ENCODE measurements around the gene AP3S2.
"Not testable (repeated sequence)": the region's sequence is repeated elsewhere in the genome, so short reads cannot be mapped to it uniquely, and the experiment has no call there.

AP3S2 gene

GRCh38 chr15:89802986-89803824 is 90.6 kb downstream of the AP3S2 start:
- Mint-ChIP-seq H3K27ac (no peak overlapping the region), H3K9me3 (no peaks in the 10 kb centered on the region), H3K27me3 (peaks cover 9% of the 10 kb centered on the region), H3K4me1 (ENCODE audit: low read depth) (no peaks in the 10 kb centered on the region), H3K4me3 (no peak overlapping the region), H3K36me3 (ENCODE audit: low read depth) (no peaks in the 10 kb centered on the region)
- DNase-seq: no peak

DNA sequence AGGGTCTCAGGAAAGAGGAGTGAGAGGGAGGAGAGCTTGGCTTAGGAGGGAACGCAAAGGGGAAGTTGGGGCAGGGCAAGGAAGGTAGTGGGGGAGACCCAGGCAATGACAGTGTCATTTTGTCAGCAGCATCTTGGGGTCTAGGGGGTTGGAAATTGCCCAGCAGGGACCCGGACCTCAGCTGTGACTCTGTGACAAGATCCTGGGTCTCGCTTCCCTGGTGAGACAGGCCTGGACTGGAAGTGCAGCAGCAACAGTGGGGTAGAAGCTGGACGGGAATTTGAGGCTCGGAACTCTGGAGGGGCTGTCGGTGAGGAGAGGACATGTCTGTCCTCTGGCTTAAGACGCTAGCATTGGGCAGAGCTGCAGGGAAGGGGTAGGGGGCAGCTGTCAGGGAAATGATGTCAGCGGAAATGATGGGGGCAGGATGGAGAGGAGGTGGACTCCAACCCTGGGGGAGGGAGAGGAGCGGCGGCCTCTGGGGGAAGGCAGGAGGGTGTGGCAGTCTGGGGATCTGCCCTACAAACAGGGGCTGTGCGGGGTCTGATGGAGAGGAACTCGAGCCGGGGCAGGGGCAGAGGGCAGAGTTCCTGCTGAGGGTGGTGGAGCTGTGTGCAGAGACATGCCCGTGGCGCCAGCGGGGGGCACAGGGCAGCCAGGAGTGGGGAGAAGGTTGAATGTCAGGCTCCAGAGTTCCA is 91.4 kb downstream of the AP3S2 start:
- H3K27ac Mint-ChIP-seq: no peak overlapping the region
- H3K36me3 Mint-ChIP-seq (ENCODE audit: low read depth): no peaks in the 10 kb centered on the region
- no peak overlapping the region for H3K4me3 Mint-ChIP-seq

GRCh38 chr15:89801471-89802195 is 92.2 kb downstream of the AP3S2 start:
- H3K36me3 Mint-ChIP-seq (ENCODE audit: low read depth): no peaks in the 10 kb centered on the region
- no peak overlapping the region for H3K27ac Mint-ChIP-seq
- no peak overlapping the region for H3K4me3 Mint-ChIP-seq
- H3K4me1 Mint-ChIP-seq (ENCODE audit: low read depth): no peaks in the 10 kb centered on the region
- no peak for DNase-seq
- peaks cover 9% of the 10 kb centered on the region for H3K27me3 Mint-ChIP-seq
- H3K9me3 Mint-ChIP-seq: peaks cover 2% of the 10 kb centered on the region

More for the DNA sequence above, 91.4 kb downstream of the AP3S2 start:
- Mint-ChIP-seq H3K4me1 (ENCODE audit: low read depth) (no peaks in the 10 kb centered on the region), H3K9me3 (peaks cover under 1% of the 10 kb centered on the region), H3K27me3 (peaks cover 9% of the 10 kb centered on the region)
- no peak for DNase-seq

- H3K36me3 Mint-ChIP-seq (ENCODE audit: low read depth): no peaks in the 10 kb centered on the region
- no peak overlapping the region for H3K4me3 Mint-ChIP-seq
- DNase-seq: no peak
- H3K27me3 Mint-ChIP-seq: peaks cover 9% of the 10 kb centered on the region
- H3K4me1 Mint-ChIP-seq (ENCODE audit: low read depth): no peaks in the 10 kb centered on the region
- H3K27ac Mint-ChIP-seq: no peak overlapping the region
- peaks cover 2% of the 10 kb centered on the region for H3K9me3 Mint-ChIP-seq
Measured at GRCh38 chr15:89799918-89800498, 93.8 kb downstream of the AP3S2 start.

- Mint-ChIP-seq H3K36me3 (ENCODE audit: low read depth) (no peaks in the 10 kb centered on the region), H3K4me3 (no peak overlapping the region), H3K27me3 (peaks cover 9% of the 10 kb centered on the region), H3K9me3 (peaks cover 2% of the 10 kb centered on the region), H3K4me1 (ENCODE audit: low read depth) (no peaks in the 10 kb centered on the region), H3K27ac (no peak overlapping the region)
- DNase-seq: no peak
Measured at GRCh38 chr15:89799011-89799911, 94.5 kb downstream of the AP3S2 start.

GRCh38 chr15:89797678-89798201 is 96.1 kb downstream of the AP3S2 start:
- Mint-ChIP-seq H3K4me3 (no peak overlapping the region), H3K27ac (no peak overlapping the region), H3K9me3 (peaks cover 2% of the 10 kb centered on the region), H3K36me3 (ENCODE audit: low read depth) (no peaks in the 10 kb centered on the region), H3K4me1 (ENCODE audit: low read depth) (no peaks in the 10 kb centered on the region), H3K27me3 (peaks cover 12% of the 10 kb centered on the region)
- no peak for DNase-seq

- Mint-ChIP-seq H3K27ac (no peak overlapping the region), H3K36me3 (ENCODE audit: low read depth) (no peaks in the 10 kb centered on the region), H3K4me1 (ENCODE audit: low read depth) (no peaks in the 10 kb centered on the region), H3K4me3 (no peak overlapping the region), H3K27me3 (peaks cover 7% of the 10 kb centered on the region), H3K9me3 (peaks cover 2% of the 10 kb centered on the region)
- DNase-seq: no peak
Measured at GRCh38 chr15:89795996-89796395, 97.8 kb downstream of the AP3S2 start.

DNA sequence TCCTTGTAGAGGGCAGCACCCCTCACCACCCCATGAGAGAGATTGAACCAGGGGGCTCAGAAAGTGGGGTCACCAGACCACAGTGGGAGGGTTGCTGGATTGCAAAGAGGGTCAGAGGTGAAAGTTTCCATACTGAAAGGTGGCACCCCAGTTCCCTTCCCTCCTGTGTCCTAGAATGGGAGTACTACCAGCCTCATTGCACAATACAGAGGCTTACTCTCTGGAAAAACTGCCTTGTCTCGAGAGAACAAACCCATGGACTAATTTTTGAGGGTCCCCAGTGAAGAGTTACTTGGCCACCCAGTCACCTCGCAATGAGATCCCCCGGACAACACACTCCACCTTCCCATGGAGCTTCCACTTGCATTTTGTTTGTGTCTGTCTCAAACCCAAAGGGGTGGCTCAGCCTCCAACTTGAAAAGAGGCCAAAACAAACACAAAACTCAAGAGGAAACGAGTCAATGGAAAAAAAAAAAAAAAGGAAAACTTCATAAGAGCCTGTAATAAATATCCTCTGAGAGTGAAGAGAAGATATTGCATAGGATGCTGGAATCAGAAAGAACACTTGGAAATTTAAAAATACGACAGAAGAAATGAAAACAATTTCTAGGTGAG is 99.1 kb downstream of the AP3S2 start:
- H3K4me1 Mint-ChIP-seq (ENCODE audit: low read depth): no peaks in the 10 kb centered on the region
- no peaks in the 10 kb centered on the region for H3K36me3 Mint-ChIP-seq (ENCODE audit: low read depth)
- H3K27ac Mint-ChIP-seq: no peak overlapping the region
- no peak for DNase-seq
- H3K27me3 Mint-ChIP-seq: peaks cover 6% of the 10 kb centered on the region
- H3K4me3 Mint-ChIP-seq: no peak overlapping the region
- peaks cover 2% of the 10 kb centered on the region for H3K9me3 Mint-ChIP-seq

DNA sequence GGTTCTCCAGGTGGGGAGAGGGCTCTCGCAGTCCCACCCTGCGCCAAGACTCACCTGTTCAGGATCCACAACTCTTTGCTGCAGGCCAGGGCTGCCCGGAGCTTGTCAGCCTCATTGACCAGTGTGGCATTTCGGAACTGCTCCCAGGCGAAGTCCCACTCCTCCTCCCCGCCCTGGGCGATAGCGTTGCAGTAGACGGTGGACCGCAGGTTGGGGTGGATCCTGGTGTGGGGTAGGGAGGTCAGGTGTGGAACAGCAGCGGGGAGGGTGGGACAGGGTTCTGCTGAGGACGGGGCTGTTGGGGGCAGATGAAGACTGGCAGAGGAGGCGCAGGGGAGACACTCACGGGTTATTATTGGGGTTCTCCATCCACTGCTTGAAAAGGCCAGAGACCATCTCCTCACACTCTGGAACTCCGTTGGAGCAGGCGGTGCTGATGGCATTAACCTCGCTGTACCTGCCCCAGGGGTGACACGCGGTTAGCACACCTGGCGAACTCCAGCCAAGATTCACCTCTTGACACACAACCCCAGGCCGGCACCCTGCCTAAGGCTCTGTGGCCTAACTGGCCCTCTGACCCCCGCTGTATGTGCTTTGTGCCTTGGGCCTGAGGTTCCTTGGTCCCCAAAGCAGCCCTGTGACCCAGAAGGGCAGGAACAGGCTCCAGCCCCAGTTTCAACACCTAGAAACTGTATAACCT is 101.5 kb downstream of the AP3S2 start:
- H3K27me3 Mint-ChIP-seq: peaks cover 9% of the 10 kb centered on the region
- no peak for DNase-seq
- H3K27ac Mint-ChIP-seq: no peak overlapping the region
- H3K4me3 Mint-ChIP-seq: no peak overlapping the region
- no peaks in the 10 kb centered on the region for H3K36me3 Mint-ChIP-seq (ENCODE audit: low read depth)
- H3K9me3 Mint-ChIP-seq: peaks cover 9% of the 10 kb centered on the region
- no peaks in the 10 kb centered on the region for H3K4me1 Mint-ChIP-seq (ENCODE audit: low read depth)

- no peak overlapping the region for H3K27ac Mint-ChIP-seq
- peaks cover 9% of the 10 kb centered on the region for H3K27me3 Mint-ChIP-seq
- no peaks in the 10 kb centered on the region for H3K36me3 Mint-ChIP-seq (ENCODE audit: low read depth)
- no peak overlapping the region for H3K4me3 Mint-ChIP-seq
- H3K9me3 Mint-ChIP-seq: peaks cover 8% of the 10 kb centered on the region
- H3K4me1 Mint-ChIP-seq (ENCODE audit: low read depth): no peaks in the 10 kb centered on the region
- no peak for DNase-seq
Measured at GRCh38 chr15:89790661-89791060, 103.1 kb downstream of the AP3S2 start.

GRCh38 chr15:89790206-89790605 is 103.6 kb downstream of the AP3S2 start:
- Mint-ChIP-seq H3K27ac (no peak overlapping the region), H3K36me3 (ENCODE audit: low read depth) (no peaks in the 10 kb centered on the region), H3K27me3 (peaks cover 9% of the 10 kb centered on the region), H3K9me3 (peaks cover 8% of the 10 kb centered on the region), H3K4me3 (no peak overlapping the region), H3K4me1 (ENCODE audit: low read depth) (no peaks in the 10 kb centered on the region)
- DNase-seq: no peak

GRCh38 chr15:89788585-89788984 is 105.2 kb downstream of the AP3S2 start:
- H3K9me3 Mint-ChIP-seq: not testable (repeated sequence)

DNA sequence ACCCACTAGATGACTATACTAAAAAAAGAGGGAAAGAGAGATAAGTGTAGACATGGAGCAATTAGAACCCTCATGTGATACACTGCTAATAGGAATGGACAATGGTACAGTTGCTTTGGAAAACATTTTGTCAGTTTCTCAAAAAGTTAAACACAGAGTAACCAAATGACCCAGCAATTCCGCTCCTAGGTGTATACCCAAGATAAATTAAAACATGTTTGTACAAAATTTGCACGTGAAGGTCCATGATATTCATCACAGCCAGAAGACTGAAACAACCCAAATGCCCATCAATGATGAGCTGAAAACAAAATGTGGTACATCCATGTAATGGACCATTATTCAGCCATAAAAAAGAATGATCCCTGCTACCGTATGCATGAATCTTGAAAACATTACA is 105.8 kb downstream of the AP3S2 start:
- no peak for DNase-seq
- peaks cover 7% of the 10 kb centered on the region for H3K27me3 Mint-ChIP-seq

More at GRCh38 chr15:89788585-89788984, 105.2 kb downstream of the AP3S2 start:
- DNase-seq; H3K4me1 Mint-ChIP-seq (ENCODE audit: low read depth); H3K27ac Mint-ChIP-seq; H3K36me3 Mint-ChIP-seq (ENCODE audit: low read depth); H3K27me3 Mint-ChIP-seq; H3K4me3 Mint-ChIP-seq: not testable (repeated sequence)

More for the DNA sequence above, 105.8 kb downstream of the AP3S2 start:
- H3K4me1 Mint-ChIP-seq (ENCODE audit: low read depth): no peaks in the 10 kb centered on the region
- no peak overlapping the region for H3K27ac Mint-ChIP-seq
- H3K36me3 Mint-ChIP-seq (ENCODE audit: low read depth): no peaks in the 10 kb centered on the region
- H3K9me3 Mint-ChIP-seq: peaks cover 8% of the 10 kb centered on the region
- H3K4me3 Mint-ChIP-seq: no peak overlapping the region

Measured in activated T-cell treated with anti-CD3 and anti-CD28 coated beads, Interleukin-2, amount 50 U/mL, for 24 hours (primary cell).